SK-N-SH treated with all-trans-retinoic acid at 6 μM for 48 hours (cell line): ENCODE measurements around the gene RPL7A.
A peak's percentile ranks its signal among the peaks of the same experiment; 100 is the strongest.
"Not testable (repeated sequence)": the region's sequence is repeated elsewhere in the genome, so short reads cannot be mapped to it uniquely, and the experiment has no call there.

ENCODE experiments used
- ATAC-seq: fragments of 200-7000 bp; cut with Tn5 transposase; 3 replicates; pipeline ENCODE4 v1.9.1; 2020; ENCODE audit warnings: mild to moderate bottlenecking, moderate library complexity
- ARNTL ChIP-seq: fragments of 450-650 bp; formaldehyde crosslinking; IDR thresholded peaks from 2 replicates; pipeline ENCODE4 v1.5.0; 2020; ENCODE audit warnings: low read depth, mild to moderate bottlenecking, moderate library complexity, borderline replicate concordance
- BACH2 ChIP-seq: fragments of 250-450 bp; sonication (Bioruptor Pico); IDR thresholded peaks from 2 replicates; pipeline ENCODE4 v1.9.0; 2021; ENCODE audit warnings: mild to moderate bottlenecking, borderline replicate concordance
- CSDC2 ChIP-seq: fragments of 250-450 bp; sonication (Bioruptor Pico); IDR thresholded peaks from 2 replicates; pipeline ENCODE4 v1.5.0; 2020; ENCODE audit warnings: mild to moderate bottlenecking, moderate library complexity
- GLIS3 ChIP-seq: fragments of 250-450 bp; sonication (Bioruptor Pico); IDR thresholded peaks from 2 replicates; pipeline ENCODE4 v1.5.0; 2020; ENCODE audit warnings: mild to moderate bottlenecking, moderate library complexity
- ISL1 ChIP-seq: fragments of 250-450 bp; sonication (Bioruptor Pico); IDR thresholded peaks from 2 replicates; pipeline ENCODE4 v2.1.2; 2022; ENCODE audit warnings: mild to moderate bottlenecking, moderate library complexity
- OSR1 ChIP-seq: fragments of 250-450 bp; sonication (Bioruptor Pico); IDR thresholded peaks from 2 replicates; pipeline ENCODE4 v1.8.0; 2022; ENCODE audit warnings: moderate library complexity, mild to moderate bottlenecking, inconsistent platforms
- PPARA ChIP-seq: fragments of 250-450 bp; sonication (Bioruptor Pico); IDR thresholded peaks from 2 replicates; pipeline ENCODE4 v1.5.0; 2020; ENCODE audit warnings: mild to moderate bottlenecking, borderline replicate concordance
- RARB ChIP-seq: fragments of 250-450 bp; sonication (Bioruptor Pico); IDR thresholded peaks from 2 replicates; pipeline ENCODE4 v1.8.0; 2021; ENCODE audit warnings: mild to moderate bottlenecking, moderate library complexity
- SNAI2 ChIP-seq: fragments of 250-450 bp; sonication (Bioruptor Pico); IDR thresholded peaks from 2 replicates; pipeline ENCODE4 v1.5.0; 2020; ENCODE audit warnings: mild to moderate bottlenecking, moderate library complexity
- TCF4 ChIP-seq: fragments of 250-450 bp; sonication (Bioruptor Pico); IDR thresholded peaks from 2 replicates; pipeline ENCODE4 v1.8.0; 2021; ENCODE audit warnings: mild to moderate bottlenecking, moderate library complexity, borderline replicate concordance
- TOX ChIP-seq: fragments of 250-450 bp; sonication (Bioruptor Pico); IDR thresholded peaks from 2 replicates; pipeline ENCODE4 v1.8.0; 2021; ENCODE audit warnings: mild to moderate bottlenecking, moderate library complexity, borderline replicate concordance
- ZFP3 ChIP-seq: fragments of 250-450 bp; sonication (Bioruptor Pico); IDR thresholded peaks from 2 replicates; pipeline ENCODE4 v1.5.0; 2020; ENCODE audit warnings: mild to moderate bottlenecking, moderate library complexity
- ZFP30 ChIP-seq: fragments of 450-650 bp; formaldehyde crosslinking; IDR thresholded peaks from 2 replicates; pipeline ENCODE4 v1.5.0; 2022; ENCODE audit warnings: mild to moderate bottlenecking, moderate library complexity
- ZNF565 ChIP-seq: fragments of 450-650 bp; formaldehyde crosslinking; conservative IDR thresholded peaks from 2 replicates; pipeline ENCODE4 v1.5.0; 2020; ENCODE audit warnings: low read depth, mild to moderate bottlenecking, moderate library complexity
- ZNF70 ChIP-seq: fragments of 450-650 bp; formaldehyde crosslinking; IDR thresholded peaks from 2 replicates; pipeline ENCODE4 v1.5.0; 2020; ENCODE audit warnings: mild to moderate bottlenecking, moderate library complexity
- ZNF8 ChIP-seq: fragments of 450-650 bp; formaldehyde crosslinking; IDR thresholded peaks from 2 replicates; pipeline ENCODE4 v1.5.0; 2020; ENCODE audit warnings: mild to moderate bottlenecking, moderate library complexity
- TF ChIP-seq, protein P1 (sequence below): fragments of 250-450 bp; sonication (Bioruptor Pico); IDR thresholded peaks from 2 replicates; pipeline ENCODE4 v1.8.0; 2020; ENCODE audit warnings: mild to moderate bottlenecking, moderate library complexity, borderline replicate concordance
- TF ChIP-seq, protein P2 (sequence below): fragments of 250-450 bp; sonication (Bioruptor Pico); IDR thresholded peaks from 2 replicates; pipeline ENCODE4 v1.8.0; 2021; ENCODE audit warnings: low read depth, mild to moderate bottlenecking, moderate library complexity, borderline replicate concordance
- TF ChIP-seq, protein P3 (sequence below): fragments of 250-450 bp; sonication (Bioruptor Pico); IDR thresholded peaks from 2 replicates; pipeline ENCODE4 v1.5.1; 2021; ENCODE audit warnings: mild to moderate bottlenecking, moderate library complexity
- TF ChIP-seq, protein P4 (sequence below): fragments of 250-450 bp; sonication (Bioruptor Pico); IDR thresholded peaks from 2 replicates; pipeline ENCODE4 v1.5.0; 2020; ENCODE audit warnings: mild to moderate bottlenecking, moderate library complexity

RPL7A gene

DNA sequence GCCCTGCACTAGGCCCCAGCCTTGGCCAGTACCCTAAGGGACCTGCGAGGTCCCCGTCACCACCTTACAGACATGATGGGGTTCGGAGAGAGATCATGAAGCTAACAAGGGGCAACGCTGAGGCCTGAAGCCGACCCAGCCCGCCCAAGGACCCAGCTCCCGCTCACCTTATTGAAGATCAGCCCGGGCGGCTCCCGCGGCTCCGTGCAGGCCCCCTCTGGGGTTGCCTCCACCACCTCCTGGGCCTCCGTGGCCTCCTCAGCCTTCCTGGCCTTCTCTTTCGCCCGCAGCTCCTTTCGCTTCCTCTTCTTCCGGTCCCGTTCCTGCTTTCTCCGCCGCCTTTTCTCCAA lies 15.7 kb upstream of the RPL7A start:
- ATAC-seq, result no peak
- TF ChIP-seq OSR1, result no peak
- TF ChIP-seq ZNF565 (CRISPR knock-in tag), result no peak
- TF ChIP-seq ZNF8 (CRISPR knock-in tag), result no peak

DNA sequence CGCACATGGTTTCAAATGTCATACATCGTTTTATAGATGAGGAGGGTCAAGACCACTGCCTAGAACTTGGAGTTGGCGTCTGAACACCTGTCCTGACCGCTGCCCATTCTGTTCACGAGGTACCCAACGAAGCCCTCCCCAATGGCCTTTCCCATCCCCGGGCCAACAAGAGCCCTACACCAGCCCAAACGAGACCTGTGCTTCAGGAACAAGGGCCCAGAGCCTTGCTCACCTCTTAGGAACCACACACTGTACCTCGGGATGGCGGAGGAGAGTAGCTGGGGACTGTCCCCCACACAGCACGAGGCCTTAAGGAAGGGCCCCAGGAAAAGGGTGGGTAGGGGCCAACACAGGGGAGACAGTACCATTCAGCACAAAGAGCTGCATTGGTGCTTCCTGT lies 15.0 kb upstream of the RPL7A start:
- ATAC-seq, result no peak
- TF ChIP-seq, protein P1, sequence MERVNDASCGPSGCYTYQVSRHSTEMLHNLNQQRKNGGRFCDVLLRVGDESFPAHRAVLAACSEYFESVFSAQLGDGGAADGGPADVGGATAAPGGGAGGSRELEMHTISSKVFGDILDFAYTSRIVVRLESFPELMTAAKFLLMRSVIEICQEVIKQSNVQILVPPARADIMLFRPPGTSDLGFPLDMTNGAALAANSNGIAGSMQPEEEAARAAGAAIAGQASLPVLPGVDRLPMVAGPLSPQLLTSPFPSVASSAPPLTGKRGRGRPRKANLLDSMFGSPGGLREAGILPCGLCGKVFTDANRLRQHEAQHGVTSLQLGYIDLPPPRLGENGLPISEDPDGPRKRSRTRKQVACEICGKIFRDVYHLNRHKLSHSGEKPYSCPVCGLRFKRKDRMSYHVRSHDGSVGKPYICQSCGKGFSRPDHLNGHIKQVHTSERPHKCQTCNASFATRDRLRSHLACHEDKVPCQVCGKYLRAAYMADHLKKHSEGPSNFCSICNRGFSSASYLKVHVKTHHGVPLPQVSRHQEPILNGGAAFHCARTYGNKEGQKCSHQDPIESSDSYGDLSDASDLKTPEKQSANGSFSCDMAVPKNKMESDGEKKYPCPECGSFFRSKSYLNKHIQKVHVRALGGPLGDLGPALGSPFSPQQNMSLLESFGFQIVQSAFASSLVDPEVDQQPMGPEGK (CRISPR knock-in tag), result no peak
- no peak for TF ChIP-seq ZFP30 (CRISPR knock-in tag)
- no peak for TF ChIP-seq PPARA
- no peak for TF ChIP-seq ZNF8 (CRISPR knock-in tag)
- no peak for TF ChIP-seq GLIS3 (CRISPR knock-in tag)

DNA sequence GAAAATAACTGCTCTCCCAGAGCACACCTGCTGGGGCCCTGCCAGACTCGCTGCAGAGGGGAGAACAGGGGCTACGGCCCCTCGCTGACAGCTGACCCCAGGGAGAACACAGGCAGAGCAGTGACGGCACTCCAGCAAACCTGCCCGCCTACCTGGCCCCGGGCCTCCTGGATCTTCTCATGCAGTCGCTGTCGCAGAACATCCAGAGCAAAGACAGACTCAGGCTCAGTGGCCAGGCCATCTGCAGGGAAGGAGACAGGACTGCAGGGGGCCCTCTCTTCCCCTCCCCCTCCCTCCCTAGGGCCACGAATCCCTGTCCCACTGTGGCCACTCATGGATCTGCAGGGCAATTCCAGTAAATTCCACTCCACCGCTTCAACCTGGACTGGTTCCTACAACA lies 14.5 kb upstream of the RPL7A start:
- TF ChIP-seq ISL1 (CRISPR knock-in tag) (no peak), SNAI2 (CRISPR knock-in tag) (no peak), CSDC2 (CRISPR knock-in tag) (no peak), ZNF8 (CRISPR knock-in tag) (no peak), ZNF565 (CRISPR knock-in tag) (no peak), TOX (CRISPR knock-in tag) (no peak), ZFP30 (CRISPR knock-in tag) (no peak)
- TF ChIP-seq, protein P2, sequence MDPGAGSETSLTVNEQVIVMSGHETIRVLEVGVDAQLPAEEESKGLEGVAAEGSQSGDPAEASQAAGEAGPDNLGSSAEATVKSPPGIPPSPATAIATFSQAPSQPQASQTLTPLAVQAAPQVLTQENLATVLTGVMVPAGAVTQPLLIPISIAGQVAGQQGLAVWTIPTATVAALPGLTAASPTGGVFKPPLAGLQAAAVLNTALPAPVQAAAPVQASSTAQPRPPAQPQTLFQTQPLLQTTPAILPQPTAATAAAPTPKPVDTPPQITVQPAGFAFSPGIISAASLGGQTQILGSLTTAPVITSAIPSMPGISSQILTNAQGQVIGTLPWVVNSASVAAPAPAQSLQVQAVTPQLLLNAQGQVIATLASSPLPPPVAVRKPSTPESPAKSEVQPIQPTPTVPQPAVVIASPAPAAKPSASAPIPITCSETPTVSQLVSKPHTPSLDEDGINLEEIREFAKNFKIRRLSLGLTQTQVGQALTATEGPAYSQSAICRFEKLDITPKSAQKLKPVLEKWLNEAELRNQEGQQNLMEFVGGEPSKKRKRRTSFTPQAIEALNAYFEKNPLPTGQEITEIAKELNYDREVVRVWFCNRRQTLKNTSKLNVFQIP (CRISPR knock-in tag), result no peak

DNA sequence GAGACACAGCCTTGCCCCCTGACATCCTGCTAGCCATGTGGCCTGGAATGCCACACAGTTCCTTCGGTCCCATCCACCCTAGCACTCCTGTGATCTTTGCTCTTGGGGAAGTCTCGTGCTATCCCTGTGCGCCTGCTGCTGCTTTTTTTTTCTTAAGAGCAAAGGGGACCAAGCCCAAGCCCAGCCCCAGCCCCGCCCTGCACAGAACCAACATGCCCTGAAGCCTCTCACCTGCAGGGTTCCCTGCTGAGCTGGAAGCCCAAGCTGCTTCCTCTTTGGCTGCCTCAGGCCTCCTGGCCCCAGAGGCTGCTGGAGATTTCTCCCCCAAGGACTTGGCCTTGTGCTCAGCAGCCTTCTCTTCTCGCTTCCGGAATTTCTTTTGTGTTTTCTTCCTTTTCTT lies 13.9 kb upstream of the RPL7A start:
- TF ChIP-seq ISL1 (CRISPR knock-in tag) (no peak), PPARA (no peak), GLIS3 (CRISPR knock-in tag) (no peak), RARB (no peak), CSDC2 (CRISPR knock-in tag) (no peak), BACH2 (no peak), ZNF565 (CRISPR knock-in tag) (no peak), ZNF70 (CRISPR knock-in tag) (no peak)
- TF ChIP-seq, protein P1 (CRISPR knock-in tag), result no peak
- TF ChIP-seq, all 23 proteins: peak for 0
- no peak for ATAC-seq

More for the DNA sequence above, 14.5 kb upstream of the RPL7A start:
- ATAC-seq, result no peak

DNA sequence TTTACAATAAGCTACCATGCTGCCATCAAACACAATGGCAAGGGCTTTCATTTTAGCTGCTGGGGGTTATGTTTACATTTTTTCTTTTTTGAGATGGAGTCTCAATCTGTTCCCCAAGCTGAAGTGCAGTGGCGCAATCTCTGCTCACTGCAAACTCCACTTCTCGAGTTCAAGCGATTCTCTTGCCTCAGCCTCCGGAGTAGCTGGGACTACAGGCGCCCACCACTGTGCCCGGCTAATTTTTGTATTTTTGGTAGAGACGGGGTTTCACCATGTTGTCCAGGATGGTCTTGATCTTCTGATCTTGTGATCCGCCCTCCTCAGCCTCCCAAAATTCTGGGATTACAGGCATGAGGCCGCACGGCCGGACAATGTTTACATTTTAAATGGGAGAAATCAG lies 13.1 kb upstream of the RPL7A start:
- not testable (repeated sequence) for ATAC-seq

DNA sequence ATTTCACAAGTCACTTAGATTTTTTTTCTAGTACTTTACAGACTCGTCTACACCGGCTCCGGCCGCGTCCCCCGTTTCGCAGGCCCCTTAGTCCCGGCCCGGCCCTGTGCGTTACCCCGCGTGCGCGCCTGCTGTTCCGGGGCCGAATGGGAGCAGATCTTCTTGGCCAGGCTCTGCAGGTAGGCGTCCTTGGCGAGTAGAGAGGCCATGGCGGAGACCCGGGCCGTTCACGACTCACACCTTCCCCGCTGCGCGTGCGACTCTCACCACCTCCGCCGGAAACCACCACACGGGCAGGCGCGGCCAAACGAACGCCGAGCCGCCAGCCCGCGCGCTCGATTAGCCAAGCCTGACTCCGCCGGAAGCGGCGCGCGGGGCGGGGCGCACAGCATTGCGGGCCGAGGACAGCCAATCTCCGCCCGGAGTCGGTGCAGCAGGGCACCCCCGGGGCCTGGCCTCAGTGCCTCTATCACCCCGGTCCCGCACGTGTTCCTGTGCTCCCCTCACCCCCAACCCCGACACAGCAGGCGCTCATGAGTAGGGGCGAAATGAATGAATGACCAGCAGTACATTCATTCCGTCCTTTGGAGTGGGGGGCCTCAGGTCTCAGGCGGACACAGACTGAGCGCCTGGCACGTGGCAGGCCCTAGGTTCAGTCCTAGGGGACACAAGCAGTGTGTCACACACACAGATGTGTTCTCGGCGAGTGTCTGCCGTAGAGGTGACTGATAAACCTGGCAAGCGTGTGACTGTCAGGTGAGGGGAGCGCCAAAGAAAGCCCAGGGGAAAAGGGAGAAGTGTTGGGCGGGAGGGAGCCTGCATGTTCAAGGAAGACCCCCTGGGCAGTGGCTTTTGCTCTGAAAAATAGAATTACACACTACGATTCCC lies 11.8 kb upstream of the RPL7A start, which contains the start of gene SURF6:
Gene SURF6, minus strand, starts transcription at position 265 of the 888 bp plus-strand sequence. Its CDS starts 56 bp downstream, at position 209.
- peak; percentile 96 for ATAC-seq
- TF ChIP-seq CSDC2 (CRISPR knock-in tag), result 0 out of 2 replicates have a peak, but pooled peaks have one; percentile 59
- no peak for TF ChIP-seq TOX (CRISPR knock-in tag)
- TF ChIP-seq, protein P3, sequence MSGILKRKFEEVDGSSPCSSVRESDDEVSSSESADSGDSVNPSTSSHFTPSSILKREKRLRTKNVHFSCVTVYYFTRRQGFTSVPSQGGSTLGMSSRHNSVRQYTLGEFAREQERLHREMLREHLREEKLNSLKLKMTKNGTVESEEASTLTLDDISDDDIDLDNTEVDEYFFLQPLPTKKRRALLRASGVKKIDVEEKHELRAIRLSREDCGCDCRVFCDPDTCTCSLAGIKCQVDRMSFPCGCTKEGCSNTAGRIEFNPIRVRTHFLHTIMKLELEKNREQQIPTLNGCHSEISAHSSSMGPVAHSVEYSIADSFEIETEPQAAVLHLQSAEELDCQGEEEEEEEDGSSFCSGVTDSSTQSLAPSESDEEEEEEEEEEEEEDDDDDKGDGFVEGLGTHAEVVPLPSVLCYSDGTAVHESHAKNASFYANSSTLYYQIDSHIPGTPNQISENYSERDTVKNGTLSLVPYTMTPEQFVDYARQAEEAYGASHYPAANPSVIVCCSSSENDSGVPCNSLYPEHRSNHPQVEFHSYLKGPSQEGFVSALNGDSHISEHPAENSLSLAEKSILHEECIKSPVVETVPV, result no peak
- no peak for TF ChIP-seq TCF4 (CRISPR knock-in tag)
- TF ChIP-seq RARB, result no peak
- TF ChIP-seq, protein P4, sequence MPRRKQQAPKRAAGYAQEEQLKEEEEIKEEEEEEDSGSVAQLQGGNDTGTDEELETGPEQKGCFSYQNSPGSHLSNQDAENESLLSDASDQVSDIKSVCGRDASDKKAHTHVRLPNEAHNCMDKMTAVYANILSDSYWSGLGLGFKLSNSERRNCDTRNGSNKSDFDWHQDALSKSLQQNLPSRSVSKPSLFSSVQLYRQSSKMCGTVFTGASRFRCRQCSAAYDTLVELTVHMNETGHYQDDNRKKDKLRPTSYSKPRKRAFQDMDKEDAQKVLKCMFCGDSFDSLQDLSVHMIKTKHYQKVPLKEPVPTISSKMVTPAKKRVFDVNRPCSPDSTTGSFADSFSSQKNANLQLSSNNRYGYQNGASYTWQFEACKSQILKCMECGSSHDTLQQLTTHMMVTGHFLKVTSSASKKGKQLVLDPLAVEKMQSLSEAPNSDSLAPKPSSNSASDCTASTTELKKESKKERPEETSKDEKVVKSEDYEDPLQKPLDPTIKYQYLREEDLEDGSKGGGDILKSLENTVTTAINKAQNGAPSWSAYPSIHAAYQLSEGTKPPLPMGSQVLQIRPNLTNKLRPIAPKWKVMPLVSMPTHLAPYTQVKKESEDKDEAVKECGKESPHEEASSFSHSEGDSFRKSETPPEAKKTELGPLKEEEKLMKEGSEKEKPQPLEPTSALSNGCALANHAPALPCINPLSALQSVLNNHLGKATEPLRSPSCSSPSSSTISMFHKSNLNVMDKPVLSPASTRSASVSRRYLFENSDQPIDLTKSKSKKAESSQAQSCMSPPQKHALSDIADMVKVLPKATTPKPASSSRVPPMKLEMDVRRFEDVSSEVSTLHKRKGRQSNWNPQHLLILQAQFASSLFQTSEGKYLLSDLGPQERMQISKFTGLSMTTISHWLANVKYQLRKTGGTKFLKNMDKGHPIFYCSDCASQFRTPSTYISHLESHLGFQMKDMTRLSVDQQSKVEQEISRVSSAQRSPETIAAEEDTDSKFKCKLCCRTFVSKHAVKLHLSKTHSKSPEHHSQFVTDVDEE (CRISPR knock-in tag), result 0 out of 2 replicates have a peak, but pooled peaks have one; percentile 22
- no peak for TF ChIP-seq ARNTL
- no peak for TF ChIP-seq ZNF70 (CRISPR knock-in tag)
- no peak for TF ChIP-seq ZNF8 (CRISPR knock-in tag)
- peak; percentile 14; the same call in 1 of the 2 replicates for TF ChIP-seq ZFP3 (CRISPR knock-in tag)
- no peak for TF ChIP-seq OSR1
